Tibial nerve (tissue), 4 donors: Measurements from ENCODE around the gene AP2A2.

Experiments used
- EP300 ChIP-seq, 2 donors: sonication (generic); formaldehyde crosslinking; IDR thresholded peaks; one replicate each; pipeline ENCODE4 v1.6.1; 2017; ENCODE audit warnings: antibody characterized with exemption in 2 of 2, mild to moderate bottlenecking in 1 of 2
- POLR2A ChIP-seq, 2 donors: fragments of 450-650 bp; IDR thresholded peaks; one replicate each; pipeline ENCODE4 v1.6.1; 2017; ENCODE audit warnings: antibody characterized with exemption in 2 of 2, mild to moderate bottlenecking in 2 of 2, moderate library complexity in 2 of 2
- TF ChIP-seq, protein P1 (sequence below), 5 experiments: fragments of 200-600 bp in 3 of 5; fragments of 450-650 bp in 2 of 5; sonication (generic) in 3 of 5; IDR thresholded peaks; one replicate each; pipeline ENCODE4 v1.5.1; 2016 to 2019; ENCODE audit warnings: antibody characterized with exemption in 5 of 5, mild to moderate bottlenecking in 3 of 5, moderate library complexity in 2 of 5

DNA sequence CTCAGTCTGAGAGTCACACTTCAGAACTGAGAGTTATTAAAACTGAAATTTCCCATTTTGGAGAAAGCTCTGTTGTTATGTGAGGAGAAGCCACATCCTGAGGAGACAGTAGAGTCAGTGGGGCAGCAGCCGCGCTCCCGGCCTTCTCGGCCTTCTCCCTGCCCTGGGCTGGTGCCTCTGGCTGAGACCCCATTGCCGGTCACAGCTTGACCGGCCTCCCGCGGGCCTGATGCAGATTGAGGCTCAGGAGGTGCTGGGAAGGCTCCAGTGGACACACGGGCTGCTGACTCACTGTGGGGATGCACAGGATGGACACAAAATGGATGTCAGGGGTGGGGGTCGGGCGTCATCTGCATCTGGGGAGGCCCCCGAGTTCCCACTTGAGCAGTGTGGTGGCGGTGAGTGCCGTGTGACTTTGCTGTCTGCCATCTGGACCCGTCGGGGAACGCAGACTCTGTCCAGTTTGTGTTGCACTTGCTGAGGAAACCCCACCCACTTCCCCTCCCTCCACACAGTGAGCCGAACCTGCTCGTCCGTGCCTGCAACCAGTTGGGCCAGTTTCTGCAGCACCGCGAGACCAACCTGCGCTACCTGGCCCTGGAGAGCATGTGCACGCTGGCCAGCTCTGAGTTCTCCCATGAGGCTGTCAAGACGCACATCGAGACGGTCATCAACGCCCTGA lies 60.7 kb downstream of the AP2A2 start:
- TF ChIP-seq, protein P1, sequence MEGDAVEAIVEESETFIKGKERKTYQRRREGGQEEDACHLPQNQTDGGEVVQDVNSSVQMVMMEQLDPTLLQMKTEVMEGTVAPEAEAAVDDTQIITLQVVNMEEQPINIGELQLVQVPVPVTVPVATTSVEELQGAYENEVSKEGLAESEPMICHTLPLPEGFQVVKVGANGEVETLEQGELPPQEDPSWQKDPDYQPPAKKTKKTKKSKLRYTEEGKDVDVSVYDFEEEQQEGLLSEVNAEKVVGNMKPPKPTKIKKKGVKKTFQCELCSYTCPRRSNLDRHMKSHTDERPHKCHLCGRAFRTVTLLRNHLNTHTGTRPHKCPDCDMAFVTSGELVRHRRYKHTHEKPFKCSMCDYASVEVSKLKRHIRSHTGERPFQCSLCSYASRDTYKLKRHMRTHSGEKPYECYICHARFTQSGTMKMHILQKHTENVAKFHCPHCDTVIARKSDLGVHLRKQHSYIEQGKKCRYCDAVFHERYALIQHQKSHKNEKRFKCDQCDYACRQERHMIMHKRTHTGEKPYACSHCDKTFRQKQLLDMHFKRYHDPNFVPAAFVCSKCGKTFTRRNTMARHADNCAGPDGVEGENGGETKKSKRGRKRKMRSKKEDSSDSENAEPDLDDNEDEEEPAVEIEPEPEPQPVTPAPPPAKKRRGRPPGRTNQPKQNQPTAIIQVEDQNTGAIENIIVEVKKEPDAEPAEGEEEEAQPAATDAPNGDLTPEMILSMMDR (IDR thresholded peaks at IDR 0.05): no peak
- no peak for TF ChIP-seq POLR2A (IDR thresholded peaks at IDR 0.05)
- no peak for TF ChIP-seq EP300 (IDR thresholded peaks at IDR 0.05)
